IPS DF 19.7 (cell line): ENCODE measurements around the gene TSPAN13.

Experiments used
- DNase-seq: peaks from one replicate; pipeline ENCODE4 v3.0.0-alpha.2; 2013; ENCODE audit warnings: low read depth, low spot score

TSPAN13 gene

GRCh38 chr7:16774986-16775385 lies 21.4 kb downstream of the TSPAN13 start:
- DNase-seq, result no peak

GRCh38 chr7:16776053-16776452 lies 22.5 kb downstream of the TSPAN13 start:
- no peak for DNase-seq

GRCh38 chr7:16778476-16778875 lies 24.9 kb downstream of the TSPAN13 start:
- no peak for DNase-seq

GRCh38 chr7:16779051-16779450 lies 25.5 kb downstream of the TSPAN13 start:
- DNase-seq, result no peak

- no peak for DNase-seq
These were observed 27.0 kb downstream of the TSPAN13 start for GRCh38 chr7:16780596-16780995.

GRCh38 chr7:16785321-16785720 lies 31.8 kb downstream of the TSPAN13 start:
- DNase-seq, result no peak

GRCh38 chr7:16785846-16786245 lies 32.3 kb downstream of the TSPAN13 start:
- DNase-seq, result no peak

GRCh38 chr7:16786257-16786656 lies 32.7 kb downstream of the TSPAN13 start:
- DNase-seq, result no peak

- no peak for DNase-seq
These were observed 33.6 kb downstream of the TSPAN13 start for GRCh38 chr7:16787127-16787526.

- no peak for DNase-seq
These were observed 37.5 kb downstream of the TSPAN13 start for GRCh38 chr7:16791071-16791470.

GRCh38 chr7:16791905-16792698 lies 38.5 kb downstream of the TSPAN13 start:
- DNase-seq, result no peak

GRCh38 chr7:16794986-16795385 lies 41.4 kb downstream of the TSPAN13 start:
- no peak for DNase-seq

GRCh38 chr7:16795624-16796023 lies 42.1 kb downstream of the TSPAN13 start:
- no peak for DNase-seq

- DNase-seq, result no peak
These were observed 47.6 kb downstream of the TSPAN13 start for GRCh38 chr7:16801111-16801542.

- DNase-seq, result no peak
These were observed 48.0 kb downstream of the TSPAN13 start for GRCh38 chr7:16801579-16801978.

GRCh38 chr7:16803125-16803524 lies 49.6 kb downstream of the TSPAN13 start:
- DNase-seq, result no peak

- no peak for DNase-seq
These were observed 50.5 kb downstream of the TSPAN13 start for GRCh38 chr7:16803881-16804673.

- DNase-seq, result no peak
These were observed 51.3 kb downstream of the TSPAN13 start, which contains the start of gene AGR2 for GRCh38 chr7:16804674-16805439. AGR2 (minus strand) TSS chr7:16804999; CDS start chr7:16801796, 3,203 bp downstream.

- no peak for DNase-seq
These were observed 51.9 kb downstream of the TSPAN13 start for GRCh38 chr7:16805441-16805840.

GRCh38 chr7:16810112-16810511 lies 56.6 kb downstream of the TSPAN13 start:
- DNase-seq, result no peak

- DNase-seq, result no peak
These were observed 57.0 kb downstream of the TSPAN13 start for GRCh38 chr7:16810573-16810972.

- no peak for DNase-seq
These were observed 58.0 kb downstream of the TSPAN13 start for GRCh38 chr7:16811551-16811950.
